Gastroesophageal sphincter (tissue), 3 donors: Measurements from ENCODE around the gene PPP2R5E.

Source experiments
- CTCF ChIP-seq, 4 experiments: fragments of 200-600 bp in 2 of 4; fragments of 450-650 bp in 2 of 4; sonication (generic) in 1 of 4; IDR thresholded peaks; one replicate each; pipeline ENCODE4 v1.5.1; 2017 to 2019; ENCODE audit warnings: antibody characterized with exemption in 4 of 4, mild to moderate bottlenecking in 2 of 4, moderate library complexity in 2 of 4
- EP300 ChIP-seq: sonication (generic); formaldehyde crosslinking; IDR thresholded peaks from one replicate; pipeline ENCODE4 v1.6.1; 2017; ENCODE audit warnings: antibody characterized with exemption, mild to moderate bottlenecking
- POLR2A ChIP-seq, 2 donors: fragments of 450-650 bp; IDR thresholded peaks; one replicate each; pipeline ENCODE4 v1.6.1; 2017; ENCODE audit warnings: antibody characterized with exemption in 2 of 2, mild to moderate bottlenecking in 2 of 2, moderate library complexity in 1 of 2
- POLR2AphosphoS5 ChIP-seq: sonication (generic); formaldehyde crosslinking; IDR thresholded peaks from one replicate; pipeline ENCODE4 v1.6.1; 2017; ENCODE audit warnings: antibody characterized with exemption

GRCh38 chr14:63478010-63478409 lies 65.2 kb downstream of the PPP2R5E start:
- no peak for TF ChIP-seq POLR2AphosphoS5
- no peak for TF ChIP-seq POLR2A (IDR thresholded peaks at IDR 0.05)
- TF ChIP-seq CTCF (IDR thresholded peaks at IDR 0.05), result no peak
- no peak for TF ChIP-seq EP300
